Epithelial cell of esophagus (primary cell): ENCODE measurements around the gene LYZL2.
"Not testable (repeated sequence)": the region's sequence is repeated elsewhere in the genome, so short reads cannot be mapped to it uniquely, and the experiment has no call there.

ENCODE experiments used
- DNase-seq: peaks from one replicate; pipeline ENCODE4 v3.0.0; 2010; ENCODE audit warnings: low read depth
- H3K4me3 ChIP-seq: 2 replicates; pipeline ENCODE4 v1.5.1; 2011; ENCODE audit warnings: mild to moderate bottlenecking, low read length, control low read depth
- CTCF ChIP-seq: IDR thresholded peaks from 2 replicates; pipeline ENCODE4 v1.5.1; 2011; ENCODE audit warnings: low read depth, mild to moderate bottlenecking, low read length, control low read depth, inconsistent platforms; ENCODE audit not compliant: insufficient read depth; ENCODE audit errors: missing control alignments

Gene LYZL2

DNA sequence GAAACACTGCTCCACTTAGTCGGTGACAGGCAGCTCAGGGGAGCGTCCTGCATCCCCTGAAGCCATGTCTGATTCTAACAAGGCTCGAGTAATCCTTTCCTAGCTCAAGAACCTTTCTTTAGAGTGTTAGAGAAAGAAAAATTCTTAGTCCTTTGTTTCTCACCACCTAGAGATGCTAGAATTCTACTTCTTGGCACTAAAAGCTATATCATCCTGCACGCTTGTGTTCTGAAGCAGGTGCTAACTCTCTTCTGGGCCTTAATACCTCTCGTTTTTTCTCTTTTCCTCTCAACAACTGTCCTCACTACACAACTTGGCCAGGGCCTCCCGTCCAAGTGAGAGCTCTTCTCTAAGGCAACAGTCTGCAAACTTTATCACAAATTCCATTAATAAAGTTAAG lies at the start of gene LYZL2:
LYZL2 (minus strand) TSS at position 101 of the 400 bp plus-strand sequence. CDS start 2,838 bp downstream, outside the sequence.
- no peak for TF ChIP-seq CTCF
- no peak for DNase-seq
- no peak within 1 kb of the TSS for H3K4me3 ChIP-seq

- DNase-seq, H3K4me3 ChIP-seq: not testable (repeated sequence)
These were observed 48.1 kb upstream of the LYZL2 start for GRCh38 chr10:30677616-30678015.

GRCh38 chr10:30677146-30677545 lies 47.6 kb upstream of the LYZL2 start:
- not testable (repeated sequence) for DNase-seq, H3K4me3 ChIP-seq

GRCh38 chr10:30675791-30676718 lies 46.5 kb upstream of the LYZL2 start:
- H3K4me3 ChIP-seq: no peak overlapping the region
- no peak for TF ChIP-seq CTCF
- DNase-seq: no peak

- no peak for DNase-seq
- no peak overlapping the region for H3K4me3 ChIP-seq
- no peak for TF ChIP-seq CTCF
These were observed 45.2 kb upstream of the LYZL2 start for GRCh38 chr10:30674796-30675195.

GRCh38 chr10:30673262-30673661 lies 43.7 kb upstream of the LYZL2 start:
- DNase-seq, H3K4me3 ChIP-seq: not testable (repeated sequence)

GRCh38 chr10:30672338-30672737 lies 42.8 kb upstream of the LYZL2 start:
- not testable (repeated sequence) for DNase-seq, H3K4me3 ChIP-seq

- peak; percentile 77 for DNase-seq
These were observed 41.6 kb upstream of the LYZL2 start for GRCh38 chr10:30671026-30671616.

GRCh38 chr10:30667982-30668381 lies 38.4 kb upstream of the LYZL2 start:
- DNase-seq, H3K4me3 ChIP-seq: not testable (repeated sequence)

More at GRCh38 chr10:30671026-30671616, 41.6 kb upstream of the LYZL2 start:
- peak; percentile 78 for TF ChIP-seq CTCF
- H3K4me3 ChIP-seq: no peak overlapping the region

GRCh38 chr10:30663403-30663802 lies 33.9 kb upstream of the LYZL2 start:
- not testable (repeated sequence) for H3K4me3 ChIP-seq, DNase-seq
